ENCODE data around the gene LRP2.
"Not testable (repeated sequence)": the region's sequence is repeated elsewhere in the genome, so short reads cannot be mapped to it uniquely, and the experiment has no call there.

Gene LRP2

DNA sequence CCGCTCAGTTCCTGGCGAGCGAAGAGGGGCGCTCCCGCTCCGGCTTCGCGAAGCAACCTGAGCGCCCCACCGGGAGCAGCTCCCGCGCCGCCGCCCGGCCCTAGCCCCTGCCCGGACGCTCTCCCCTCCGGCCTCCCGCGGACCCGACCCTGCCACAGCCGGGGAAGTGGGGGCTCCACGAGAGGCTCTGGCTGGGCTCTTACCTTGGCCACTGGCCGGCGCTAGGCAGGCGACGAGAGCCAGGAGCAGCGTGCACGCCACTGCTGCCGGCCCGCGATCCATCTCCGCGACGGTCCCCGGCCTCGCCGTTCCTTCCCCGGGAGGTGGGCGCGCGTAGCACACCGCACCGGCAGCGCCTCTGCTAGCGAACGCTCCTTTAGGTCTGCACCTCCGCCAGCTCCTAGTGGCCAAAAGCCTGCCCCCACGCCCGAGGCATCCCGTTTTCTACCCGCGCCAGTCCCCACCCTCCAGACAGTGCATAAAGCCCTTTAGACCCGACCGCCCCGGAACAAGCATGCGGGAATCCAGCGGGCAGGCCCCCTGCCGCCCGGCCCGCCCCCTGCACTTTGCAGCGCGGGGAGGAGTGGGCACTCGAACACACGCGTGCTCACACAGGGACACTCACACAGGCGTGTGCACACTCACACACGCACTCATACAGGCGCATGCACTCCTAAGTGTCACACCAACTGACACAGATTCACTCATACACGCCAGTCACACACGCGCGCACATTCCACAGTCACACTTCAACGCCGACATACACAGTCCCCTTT is at the start of gene LRP2:
TSS of gene LRP2 (minus strand) at position 417 of the 776 bp plus-strand sequence. CDS start at position 282, 135 bp downstream.
- DNase-seq (ENCODE audit: low read depth): no peak

DNA sequence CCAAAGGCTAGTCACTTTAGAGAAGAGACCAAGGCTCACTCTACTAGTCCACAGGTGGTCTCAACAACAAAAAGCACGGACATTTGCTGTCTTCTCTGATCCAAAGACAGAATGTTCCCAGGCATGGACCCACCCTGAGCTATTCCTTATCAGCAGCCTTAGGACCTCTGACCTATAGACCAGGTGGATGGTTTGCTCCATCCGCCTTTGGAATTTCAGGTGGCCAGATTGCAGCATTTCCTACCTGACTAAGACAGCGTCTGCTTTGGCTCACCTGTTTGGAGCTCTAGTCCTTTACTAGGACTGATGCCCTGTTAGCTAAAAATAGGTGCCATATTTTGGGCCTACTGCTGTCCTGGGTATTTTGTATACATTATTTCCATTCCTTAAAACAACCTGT is 44.6 kb upstream of the LRP2 start:
- no peak for DNase-seq (ENCODE audit: low read depth)

DNA sequence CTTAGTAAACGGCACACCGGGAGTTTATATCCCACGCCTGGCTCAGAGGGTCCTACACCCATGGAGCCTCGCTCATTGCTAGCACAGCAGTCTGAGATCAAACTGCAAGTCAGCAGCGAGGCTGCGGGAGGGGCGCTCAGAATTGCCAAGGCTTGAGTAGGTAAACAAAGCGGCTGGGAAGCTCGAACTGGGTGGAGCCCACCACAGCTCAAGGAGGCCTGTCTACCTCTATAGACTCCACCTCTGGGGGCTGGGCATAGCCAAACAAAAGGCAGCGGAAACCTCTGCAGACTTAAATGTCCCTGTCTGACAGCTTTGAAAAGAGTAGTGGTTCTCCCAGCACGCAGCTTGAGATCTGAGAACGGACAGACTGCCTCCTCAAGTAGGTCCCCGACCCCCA is 37.2 kb upstream of the LRP2 start:
- not testable (repeated sequence) for DNase-seq (ENCODE audit: low read depth)

DNA sequence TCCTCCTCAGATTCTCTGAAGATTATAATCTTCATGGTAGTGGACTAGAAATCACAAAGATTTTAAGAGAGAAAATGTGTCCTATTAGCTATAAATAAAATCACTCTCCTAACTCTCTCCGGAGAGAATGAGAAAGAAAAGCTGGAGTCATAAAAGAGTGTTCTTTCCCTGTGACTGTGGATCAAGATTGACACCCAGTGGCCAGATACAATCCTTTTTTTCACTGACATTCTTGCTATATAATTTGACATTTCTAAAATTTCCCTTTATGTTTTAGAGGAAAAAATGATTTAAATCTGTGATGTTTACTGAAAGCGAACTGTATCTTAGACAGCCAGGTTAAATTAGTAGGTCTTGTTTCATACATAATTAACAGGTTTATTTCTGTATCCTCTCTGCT is 35.4 kb upstream of the LRP2 start:
- DNase-seq (ENCODE audit: low read depth): no peak

DNA sequence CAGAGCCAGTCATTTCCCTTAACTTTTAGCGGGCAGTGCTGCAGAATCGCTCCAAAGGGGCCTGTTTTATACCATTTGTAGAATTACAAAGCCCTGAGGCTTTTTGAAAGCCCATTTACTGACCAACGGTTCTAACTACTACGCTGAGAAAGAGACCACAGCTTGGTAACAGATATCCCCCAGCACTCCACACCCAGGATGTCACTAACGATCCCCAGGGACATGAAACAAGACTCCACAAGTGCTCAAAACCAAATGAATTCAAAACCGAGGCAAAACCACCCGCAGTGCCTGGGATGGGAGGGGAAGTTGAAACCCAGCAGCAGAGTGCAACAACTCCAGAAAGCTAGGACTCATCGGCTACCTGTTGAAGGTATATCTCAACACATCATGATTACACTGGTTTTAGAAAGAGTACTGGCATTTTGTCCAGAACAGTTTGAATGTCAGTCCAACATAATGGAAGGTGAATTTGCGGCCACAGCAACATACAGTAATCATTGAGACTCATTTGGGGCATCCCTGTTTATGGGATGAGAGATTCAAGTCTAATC is 33.6 kb upstream of the LRP2 start:
- no peak for DNase-seq (ENCODE audit: low read depth)

DNA sequence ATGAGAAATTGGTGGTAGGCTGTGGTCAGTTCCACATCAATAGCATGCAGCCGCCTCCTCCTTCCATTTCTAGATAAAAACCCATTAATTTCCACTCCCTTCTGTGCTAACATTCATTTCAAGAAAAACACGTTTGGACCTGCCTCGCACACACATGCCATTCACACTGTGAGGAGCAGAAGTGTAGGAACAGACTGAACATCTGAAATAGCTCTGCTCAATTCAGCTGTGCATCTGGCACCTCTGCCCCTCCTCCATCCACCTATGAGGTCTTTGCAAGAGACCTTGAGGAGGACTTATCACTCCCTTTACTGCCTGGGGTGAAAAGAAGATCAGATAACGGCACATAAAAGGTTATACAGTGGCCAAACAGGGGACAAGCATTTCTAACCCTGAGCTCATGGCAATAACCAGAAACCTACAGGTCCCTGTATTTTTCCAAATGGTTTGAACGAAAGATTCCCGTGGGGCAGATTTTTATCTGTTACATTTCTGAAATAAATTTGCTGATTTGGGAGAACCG is 30.8 kb upstream of the LRP2 start:
- DNase-seq (ENCODE audit: low read depth): no peak

DNA sequence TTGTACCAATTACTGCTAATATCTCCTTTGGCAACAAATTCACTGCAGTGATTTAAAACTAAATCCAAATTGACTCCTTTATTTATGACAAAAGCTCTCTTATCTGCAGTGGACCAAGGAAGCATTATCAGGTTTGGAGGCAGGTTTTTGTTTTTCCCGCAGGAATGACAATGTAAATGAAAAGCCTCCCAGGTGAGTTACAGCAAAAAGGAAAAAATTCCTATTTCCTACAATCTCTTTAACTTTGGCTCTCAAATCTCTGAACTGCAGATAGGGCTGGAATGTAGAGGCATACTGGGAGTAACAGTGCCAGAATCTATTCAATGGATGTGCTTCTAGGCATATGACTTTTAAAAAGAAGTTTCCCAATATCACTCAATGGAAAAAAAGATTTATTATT is 28.9 kb upstream of the LRP2 start:
- DNase-seq (ENCODE audit: low read depth): no peak

DNA sequence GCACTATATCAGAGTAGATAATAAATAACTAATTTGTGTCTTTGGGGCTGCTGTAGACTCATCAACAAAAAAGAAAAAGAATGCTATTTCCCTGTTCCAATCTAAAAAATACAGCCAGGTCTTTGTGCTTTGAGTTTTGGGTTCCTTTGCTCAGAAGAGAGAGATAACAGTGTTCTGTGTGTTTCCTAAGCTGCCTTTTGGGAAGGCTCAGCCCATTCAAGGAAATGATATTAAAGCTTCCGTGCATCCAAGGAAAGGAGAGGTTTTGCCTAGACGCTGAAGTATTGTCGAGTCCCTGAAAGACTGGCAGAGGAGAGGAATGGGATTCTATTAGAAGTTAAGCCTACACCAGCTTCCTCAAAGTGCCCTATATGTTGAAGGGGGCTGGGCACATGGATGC is 25.8 kb upstream of the LRP2 start:
- DNase-seq (ENCODE audit: low read depth): no peak

DNA sequence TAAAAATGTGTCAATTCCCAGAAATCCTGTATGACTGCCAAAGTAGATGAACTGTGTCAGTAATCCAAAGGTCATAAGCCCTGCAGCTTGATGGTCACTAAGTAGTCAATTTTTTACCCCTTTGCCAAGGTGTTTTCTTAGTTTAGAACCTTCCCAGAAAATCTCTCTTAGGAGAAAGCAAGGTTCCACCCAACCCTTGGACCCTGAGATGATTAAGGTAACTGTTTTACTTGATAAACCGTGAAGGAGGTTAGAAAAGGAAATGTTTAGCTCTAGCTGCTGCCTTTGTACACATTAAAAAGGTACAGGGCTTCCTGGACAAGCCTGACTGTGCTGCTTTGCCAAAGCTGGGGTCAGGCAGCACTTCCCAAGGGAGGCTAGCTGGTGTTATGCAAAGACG is 24.4 kb upstream of the LRP2 start:
- no peak for DNase-seq (ENCODE audit: low read depth)

DNA sequence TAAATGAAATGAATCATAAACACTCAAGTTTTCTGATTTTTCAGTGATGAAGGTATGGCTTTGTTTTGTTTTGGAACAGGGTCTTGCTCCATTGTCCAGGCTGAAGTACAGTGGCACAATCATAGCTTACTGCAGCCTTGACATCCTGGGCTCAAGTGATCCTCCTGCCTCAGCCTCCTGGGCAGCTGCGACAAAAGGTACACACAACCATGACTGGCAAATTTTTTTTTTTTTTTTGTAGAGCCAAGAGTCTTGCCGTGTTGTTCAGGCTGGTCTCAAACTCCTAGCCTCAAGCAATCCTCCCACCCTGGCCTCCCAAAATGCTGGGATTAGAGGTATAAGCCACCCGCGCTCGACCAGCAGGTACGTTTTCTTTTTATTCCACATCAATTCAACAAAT is 22.5 kb upstream of the LRP2 start:
- no peak for DNase-seq (ENCODE audit: low read depth)

DNA sequence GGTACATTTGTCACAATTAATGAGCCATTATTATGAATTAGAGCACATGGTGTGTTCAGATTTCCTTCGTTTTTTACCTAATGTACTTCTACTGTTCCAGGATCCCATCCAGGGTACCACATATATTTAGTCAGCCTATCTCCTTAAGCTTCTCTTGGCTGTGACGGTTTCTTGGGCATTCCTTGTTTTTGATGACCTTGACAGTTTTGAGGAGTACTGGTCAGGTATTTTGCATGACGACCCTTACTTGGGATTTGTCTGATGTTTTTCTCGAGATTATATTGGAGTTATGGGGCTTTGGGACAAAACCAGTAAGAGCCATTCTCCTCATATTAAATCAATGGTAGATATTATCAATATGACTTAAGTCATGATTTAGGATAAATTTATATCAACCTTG is 10.2 kb upstream of the LRP2 start:
- DNase-seq (ENCODE audit: low read depth): no peak

DNA sequence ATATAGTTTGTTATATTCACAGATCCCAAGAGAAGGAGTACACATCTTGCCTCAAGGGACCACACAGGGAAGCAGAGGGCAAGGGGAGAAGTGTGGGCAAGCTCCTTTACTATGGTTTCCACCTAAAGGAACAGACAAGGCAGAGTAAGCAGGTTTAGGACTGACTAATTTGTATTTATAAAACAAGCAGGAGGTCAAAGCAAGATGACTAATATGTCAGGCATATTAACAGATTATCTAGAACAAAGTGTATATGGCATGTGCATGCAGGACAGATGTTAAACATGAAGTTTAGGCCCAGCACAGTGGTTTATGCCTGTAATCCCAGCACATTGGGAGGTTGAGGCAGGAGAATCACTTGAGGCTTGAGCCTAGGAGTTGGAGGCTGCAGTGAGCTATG is 3.7 kb upstream of the LRP2 start:
- DNase-seq (ENCODE audit: low read depth): no peak

DNA sequence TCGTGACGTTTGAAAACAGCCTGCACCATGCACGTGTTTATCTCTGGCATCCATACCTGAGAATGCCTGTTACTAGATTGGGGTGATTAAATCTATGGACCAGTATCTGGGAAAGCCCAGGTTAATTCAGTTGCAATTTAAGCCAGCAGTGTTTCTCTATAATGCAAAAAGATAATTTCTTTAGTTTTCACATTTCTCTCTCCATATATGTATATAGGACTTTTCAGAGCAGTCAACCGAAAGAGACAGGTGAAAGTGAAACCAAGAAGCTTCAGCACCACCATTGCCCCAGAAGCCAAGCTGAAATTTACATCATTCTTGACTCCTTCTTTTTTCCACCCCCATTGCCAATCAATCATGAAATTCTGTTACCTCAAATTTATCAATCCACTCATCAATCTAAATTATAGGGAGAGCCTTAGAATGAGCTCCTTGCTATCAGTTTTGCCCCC is 2.7 kb upstream of the LRP2 start:
- DNase-seq (ENCODE audit: low read depth): no peak

DNA sequence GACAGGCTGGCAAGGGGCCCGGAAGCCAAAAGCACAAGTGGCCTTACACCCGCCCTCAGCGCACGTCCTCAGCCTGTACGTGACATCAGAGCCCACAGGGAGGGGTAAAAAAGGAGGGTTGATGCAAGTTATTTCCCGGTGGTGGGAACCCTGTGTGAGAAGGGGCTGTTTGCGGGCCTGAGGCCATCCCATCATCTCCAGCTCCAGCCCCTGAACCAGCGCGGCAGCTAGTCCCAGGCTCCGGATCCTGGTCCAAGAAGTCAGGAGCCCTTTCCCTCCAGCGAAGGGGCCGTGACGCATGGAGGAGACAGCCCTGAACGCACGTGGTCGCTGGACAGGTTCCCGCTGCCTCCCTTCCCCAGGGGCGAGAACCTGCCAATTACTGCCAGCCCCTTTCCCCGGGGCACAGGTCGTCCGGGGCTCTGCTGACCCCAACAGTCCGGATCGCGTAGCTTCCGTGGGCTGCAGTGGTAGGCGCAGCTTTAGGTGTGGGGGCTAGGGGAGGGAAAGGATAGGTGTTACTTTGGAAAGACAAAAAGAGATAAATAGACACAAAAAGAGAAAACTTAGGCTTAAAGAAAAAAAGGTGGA is 1.3 kb upstream of the LRP2 start:
- DNase-seq (ENCODE audit: low read depth): no peak

DNA sequence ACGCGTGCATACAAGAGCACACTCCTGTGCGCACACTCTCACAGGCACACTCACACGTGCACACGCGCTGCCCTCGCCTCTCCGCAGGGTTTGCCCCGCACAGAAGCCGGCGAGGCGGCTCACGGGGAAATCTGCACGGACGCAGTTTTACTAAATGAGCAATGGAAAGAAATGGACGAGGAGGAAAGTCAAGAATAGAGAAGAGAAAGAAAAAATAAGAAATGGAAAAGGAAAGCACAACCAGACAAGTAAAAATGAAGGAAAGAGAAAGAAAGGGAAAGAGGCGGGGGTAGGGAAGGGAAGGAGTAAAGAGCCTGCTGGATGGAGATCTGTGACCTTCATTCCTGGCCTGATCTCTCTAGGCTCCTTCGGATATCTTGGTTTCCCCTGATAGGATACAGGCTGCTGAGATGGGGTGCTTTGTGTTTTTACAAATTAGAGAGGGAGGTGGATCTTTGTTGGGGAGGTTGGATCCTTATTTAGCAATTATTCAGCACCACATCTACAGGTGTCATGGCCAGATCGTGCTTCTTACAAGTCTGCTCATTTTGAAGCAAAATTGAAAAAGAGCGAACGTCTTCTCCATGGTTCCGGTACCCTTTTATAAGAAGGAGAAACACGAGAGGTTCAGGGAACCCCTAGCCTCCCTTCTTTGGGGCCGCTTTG is 693 bp upstream of the LRP2 start:
- no peak for DNase-seq (ENCODE audit: low read depth)

DNA sequence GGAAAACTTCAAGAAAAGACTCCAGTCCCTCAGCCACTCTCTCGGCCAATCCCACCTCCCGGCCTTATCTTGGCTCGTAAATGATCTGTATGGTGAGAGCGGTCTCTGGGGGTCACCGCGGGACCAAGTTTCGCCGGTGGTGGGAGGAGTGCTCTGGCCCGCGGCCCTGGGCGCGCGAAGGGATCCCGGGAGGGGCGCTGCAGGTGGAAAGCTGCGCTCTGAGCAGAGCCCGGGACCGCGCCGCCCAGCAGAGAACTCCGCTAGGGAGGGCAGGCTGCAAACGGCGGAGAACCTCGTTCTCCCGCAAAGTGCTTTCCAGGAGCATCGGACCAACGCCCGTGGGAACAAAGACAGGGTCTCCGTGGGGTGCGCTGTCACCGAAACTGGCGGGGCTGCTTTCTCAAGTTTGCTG is 622 bp downstream of the LRP2 start:
- no peak for DNase-seq (ENCODE audit: low read depth)

DNA sequence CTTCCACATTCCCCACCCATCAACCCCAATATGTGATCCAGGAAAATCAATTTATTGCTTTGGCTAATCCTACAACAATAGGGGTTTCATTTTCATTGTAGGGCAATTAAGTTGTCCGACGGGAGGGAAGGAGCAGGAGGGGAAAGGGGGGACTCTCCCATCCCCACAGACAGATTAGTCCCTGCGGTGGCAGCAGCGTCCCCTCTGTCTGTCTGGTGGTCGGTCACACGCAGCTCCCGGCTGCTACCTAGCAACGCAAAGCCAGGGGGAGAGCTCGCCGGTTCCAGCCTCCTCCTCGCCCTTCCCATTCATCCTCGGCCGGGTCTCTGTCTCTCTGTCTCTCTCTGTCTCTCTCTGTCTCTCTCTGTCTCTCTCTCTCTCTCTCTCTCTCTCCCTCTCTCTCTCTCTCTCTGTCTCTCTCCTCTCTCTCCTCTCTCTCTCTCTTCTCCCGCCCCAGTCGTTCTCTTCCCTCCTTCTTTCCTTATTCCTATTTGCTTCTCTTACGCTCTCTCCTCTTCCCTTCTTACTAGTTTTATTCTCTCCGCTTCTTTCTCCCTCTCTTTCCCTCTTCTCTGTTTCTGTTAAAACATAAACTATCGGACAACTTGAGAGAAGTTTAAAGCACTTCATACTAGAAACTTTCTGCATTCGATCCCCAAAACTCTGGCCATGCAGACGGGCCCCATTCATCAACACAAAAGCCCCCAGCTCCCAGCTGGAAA is 1.2 kb downstream of the LRP2 start:
- DNase-seq (ENCODE audit: low read depth): no peak

DNA sequence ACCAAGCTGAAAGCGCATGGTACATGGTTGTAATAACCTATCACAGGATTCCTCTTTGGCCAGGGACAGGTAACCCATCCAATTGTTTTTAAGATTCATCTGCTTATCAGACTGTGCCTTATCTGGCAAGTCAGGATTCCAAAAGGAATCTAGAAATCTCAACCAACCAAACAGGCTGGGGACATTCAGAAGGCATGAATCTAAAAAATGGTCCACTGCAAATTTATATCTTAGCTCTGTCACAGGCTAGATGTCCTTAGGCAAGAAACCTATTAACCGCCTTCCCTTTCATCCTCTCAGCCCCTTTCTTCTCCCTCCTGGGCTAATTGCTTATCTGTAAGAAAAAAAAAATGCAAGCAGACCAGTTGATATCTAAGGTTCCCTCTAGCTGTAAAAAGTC is 4.3 kb downstream of the LRP2 start:
- no peak for DNase-seq (ENCODE audit: low read depth)

DNA sequence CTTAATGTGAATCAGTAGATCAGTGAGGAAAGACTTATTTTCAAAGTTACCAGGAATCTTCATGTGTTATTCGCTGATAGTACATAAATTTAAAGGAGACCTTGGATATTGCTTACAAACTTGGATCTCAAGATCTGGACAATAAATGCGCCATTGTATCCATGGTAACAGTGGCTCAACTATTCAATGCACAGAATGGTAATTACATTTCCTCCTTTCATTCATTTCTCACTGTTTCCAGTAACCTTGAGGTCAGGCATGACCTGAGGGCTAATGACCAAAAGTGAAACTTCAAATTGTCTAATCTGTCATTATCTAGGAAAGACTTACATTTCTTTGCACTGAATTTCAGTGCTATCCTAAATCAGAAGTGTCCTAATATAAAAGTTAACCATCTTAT is 8.1 kb downstream of the LRP2 start:
- DNase-seq (ENCODE audit: low read depth): no peak

DNA sequence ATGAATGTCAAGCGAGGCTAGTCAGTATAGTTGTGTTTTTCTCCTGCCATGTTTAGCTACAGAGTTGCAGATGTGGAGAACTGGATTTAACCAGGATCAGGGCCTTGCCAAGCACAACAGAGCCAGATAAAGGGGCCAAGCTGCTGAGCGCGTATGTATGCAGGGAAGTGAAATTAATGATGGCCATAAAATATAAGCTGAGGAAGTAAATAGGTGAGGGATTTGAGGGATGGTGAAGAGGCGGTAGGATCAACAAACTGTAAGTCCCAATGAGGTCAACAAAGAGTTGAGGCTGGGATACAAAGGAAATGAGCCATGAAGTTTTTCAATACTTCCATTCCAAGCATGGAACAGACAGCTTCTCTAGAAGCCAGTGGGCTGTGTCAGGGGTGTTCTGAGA is 10.6 kb downstream of the LRP2 start:
- DNase-seq (ENCODE audit: low read depth): no peak

DNA sequence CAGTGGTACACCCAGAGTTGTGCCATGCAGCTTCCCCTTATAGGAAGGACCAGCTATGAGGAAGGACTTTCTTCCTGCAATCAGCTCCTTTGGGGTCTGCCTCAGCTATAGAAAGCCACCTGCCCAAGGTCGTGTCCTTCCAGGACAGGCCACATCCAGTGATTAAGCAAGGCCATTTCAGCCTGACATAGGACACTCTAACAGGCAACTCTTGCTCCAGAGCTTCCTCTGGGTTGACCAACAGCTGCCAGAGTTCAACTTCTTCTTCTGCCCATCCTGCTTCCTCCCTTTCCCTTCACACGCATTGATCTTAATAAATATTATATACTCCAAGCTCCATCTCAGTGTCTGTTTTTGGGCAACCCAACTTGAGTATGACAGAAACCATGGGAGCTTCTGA is 12.8 kb downstream of the LRP2 start:
- DNase-seq (ENCODE audit: low read depth): no peak

DNA sequence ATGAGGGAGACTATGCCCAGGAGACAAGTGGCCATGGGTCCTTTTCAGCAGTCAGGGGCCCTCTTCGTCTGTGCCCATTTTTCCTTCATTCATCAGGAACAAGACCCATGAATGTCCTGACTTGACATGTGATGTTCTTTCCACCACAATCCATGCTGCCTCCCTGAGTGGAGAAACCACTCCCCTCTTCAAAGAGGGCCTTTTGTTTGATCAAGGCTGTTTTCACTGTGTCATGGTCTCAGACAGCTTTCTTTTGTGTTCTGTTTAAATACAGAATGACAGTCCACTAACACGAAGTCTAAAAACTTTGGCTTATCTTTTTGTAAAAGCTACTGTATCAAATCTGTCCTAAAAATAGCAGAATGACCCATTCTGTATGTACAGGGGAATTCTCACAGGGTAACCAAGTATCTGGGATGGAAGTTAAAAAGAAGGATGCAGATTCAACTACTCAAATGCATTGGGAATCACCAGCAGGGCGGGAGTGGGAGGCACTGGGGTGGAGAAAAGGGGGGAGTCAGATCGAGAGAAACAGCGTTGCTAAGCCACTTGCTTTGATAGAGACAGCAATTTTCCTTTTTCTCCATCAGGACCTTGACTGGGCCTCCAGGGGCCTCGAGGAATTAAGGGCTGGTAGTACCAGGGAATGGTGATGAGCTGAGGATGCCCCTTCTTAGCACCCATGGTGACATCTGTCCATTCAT is 13.9 kb downstream of the LRP2 start:
- DNase-seq (ENCODE audit: low read depth): no peak

Measured in stimulated activated CD8-positive, alpha-beta memory T cell treated with anti-CD3 and anti-CD28 coated beads, Interleukin-12 subunit alpha, Interleukin-12 subunit beta, amount 100 ng/mL, for 4 hours (primary cell).